Subcutaneous abdominal adipose tissue (tissue), 5 donors: Measurements from ENCODE around the gene LAMC3.

ENCODE experiments used
- H3K27ac ChIP-seq: one replicate; pipeline ENCODE4 v1.7.0; 2013; ENCODE audit warnings: low read depth, mild to moderate bottlenecking, inconsistent platforms, low read length, moderate library complexity
- H3K27me3 ChIP-seq, 5 donors: one replicate each; pipeline ENCODE4 v1.7.0; 2013; ENCODE audit warnings: low read length in 5 of 5, inconsistent platforms in 1 of 5; ENCODE audit not compliant: control insufficient read depth in 5 of 5, insufficient read depth in 4 of 5
- H3K36me3 ChIP-seq, 5 donors: one replicate each; pipeline ENCODE4 v1.7.0; 2013; ENCODE audit warnings: low read length in 5 of 5; ENCODE audit not compliant: control insufficient read depth in 5 of 5, insufficient read depth in 5 of 5
- H3K4me1 ChIP-seq, 5 donors: one replicate each; pipeline ENCODE4 v1.7.0; 2013; ENCODE audit warnings: low read length in 5 of 5, mild to moderate bottlenecking in 3 of 5, moderate library complexity in 1 of 5; ENCODE audit not compliant: control insufficient read depth in 5 of 5, insufficient read depth in 5 of 5
- H3K4me3 ChIP-seq, 5 donors: one replicate each; pipeline ENCODE4 v1.7.0; 2013; ENCODE audit warnings: low read length in 5 of 5, low read depth in 1 of 5
- H3K9ac ChIP-seq, 5 donors: one replicate each; pipeline ENCODE4 v1.7.0; 2013; ENCODE audit warnings: low read length in 5 of 5, mild to moderate bottlenecking in 4 of 5, moderate library complexity in 3 of 5
- H3K9me3 ChIP-seq, 5 donors: one replicate each; pipeline ENCODE4 v1.7.0; 2013; ENCODE audit warnings: low read length in 5 of 5; ENCODE audit not compliant: control insufficient read depth in 5 of 5
- donor health status: healthy.
- donor health status: healthy.
- donor health status: healthy.
- donor health status: healthy.
- donor health status: healthy.

Gene LAMC3

GRCh38 chr9:131010482-131011273 is 1.7 kb downstream of the LAMC3 start:
- no peak overlapping the region for H3K4me3 ChIP-seq
- H3K27me3 ChIP-seq: peaks cover 33 to 53% (median 44%) of the 10 kb centered on the region in 5 donors

GRCh38 chr9:131011274-131012022 is 2.5 kb downstream of the LAMC3 start:
- no peaks in the 10 kb centered on the region for H3K36me3 ChIP-seq
- no peak overlapping the region for H3K4me3 ChIP-seq
- peaks cover 0 to 11% (median 2%) of the 10 kb centered on the region in 5 donors for H3K4me1 ChIP-seq
- no peak overlapping the region for H3K9ac ChIP-seq
- peaks cover 33 to 53% (median 49%) of the 10 kb centered on the region in 5 donors for H3K27me3 ChIP-seq
- no peak overlapping the region for H3K27ac ChIP-seq
- no peaks in the 10 kb centered on the region for H3K9me3 ChIP-seq

More at GRCh38 chr9:131010482-131011273, 1.7 kb downstream of the LAMC3 start:
- H3K36me3 ChIP-seq: no peaks in the 10 kb centered on the region
- no peaks in the 10 kb centered on the region for H3K9me3 ChIP-seq
- no peak overlapping the region for H3K27ac ChIP-seq
- no peak overlapping the region for H3K9ac ChIP-seq
- H3K4me1 ChIP-seq: peaks cover 0 to 11% (median 2%) of the 10 kb centered on the region in 5 donors

- H3K4me1 ChIP-seq: peaks cover 0 to 11% (median 2%) of the 10 kb centered on the region in 5 donors
- H3K27me3 ChIP-seq: peaks cover 33 to 53% (median 49%) of the 10 kb centered on the region in 5 donors
- no peak overlapping the region for H3K27ac ChIP-seq
- no peak overlapping the region for H3K4me3 ChIP-seq
- no peaks in the 10 kb centered on the region for H3K36me3 ChIP-seq
- no peak overlapping the region for H3K9ac ChIP-seq
- H3K9me3 ChIP-seq: no peaks in the 10 kb centered on the region
Measured at GRCh38 chr9:131012023-131012334, 3.0 kb downstream of the LAMC3 start.

DNA sequence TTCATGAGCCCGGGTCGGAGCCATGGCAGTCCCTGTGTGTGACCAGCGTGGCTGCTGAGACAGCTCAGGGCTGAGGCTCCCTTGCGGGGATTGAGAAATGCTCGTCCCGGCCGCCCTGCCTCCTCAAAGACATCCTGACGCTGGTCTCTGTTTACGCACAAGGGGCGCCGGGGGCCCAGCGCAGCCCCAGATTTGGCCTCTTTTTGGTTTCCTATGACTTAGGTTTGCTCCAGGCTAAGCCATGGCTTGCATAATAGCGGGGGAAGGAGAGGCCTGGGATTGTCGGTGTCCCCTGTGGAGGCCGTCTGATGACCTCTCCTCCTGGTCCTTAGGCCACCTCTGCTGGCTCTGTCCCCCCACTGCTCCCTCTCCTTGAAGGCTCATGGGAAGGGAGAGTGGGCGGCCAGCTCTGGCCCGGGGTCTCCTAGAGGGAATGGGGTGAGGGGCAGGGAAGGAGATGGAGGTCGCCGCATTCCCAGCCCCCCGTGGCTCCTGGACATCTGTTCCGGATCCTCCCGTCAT is 3.5 kb downstream of the LAMC3 start:
- Histone ChIP-seq H3K9ac (no peak overlapping the region), H3K4me3 (no peak overlapping the region)

DNA sequence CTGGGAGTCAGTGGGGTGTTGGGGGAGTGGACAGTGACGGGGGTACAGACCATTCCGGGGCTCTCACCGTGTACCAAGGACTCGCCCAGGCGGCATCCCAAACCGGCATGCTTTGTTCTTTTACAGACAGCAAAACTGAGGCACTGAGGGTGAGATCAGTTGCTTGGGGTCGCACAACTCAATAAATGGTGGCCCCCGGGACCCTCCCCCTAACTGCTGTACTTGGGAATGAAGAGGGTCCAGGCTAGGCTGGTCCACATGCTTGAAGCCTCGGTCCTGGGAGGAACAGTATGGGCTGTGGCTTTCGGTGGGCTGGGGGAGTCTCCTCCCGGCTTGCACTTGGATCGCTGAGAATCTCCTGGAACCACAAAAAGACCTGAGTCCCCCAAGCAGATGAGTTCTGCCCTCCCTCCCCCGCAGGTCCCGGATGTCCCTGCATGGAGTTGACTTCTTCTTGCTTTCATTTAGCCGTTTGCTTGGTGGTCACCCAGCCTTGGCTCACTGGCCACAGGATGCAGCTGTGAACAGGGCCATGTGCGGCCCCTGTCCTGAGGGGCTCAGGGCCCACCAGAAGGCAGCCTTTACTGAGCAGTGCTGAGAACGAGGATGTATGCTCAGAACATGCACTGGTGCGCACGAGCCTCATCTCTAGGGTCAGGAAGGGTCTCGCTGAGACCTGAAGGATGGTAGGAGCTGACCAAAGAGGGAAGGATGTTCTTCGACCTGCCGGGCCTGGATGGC is 4.2 kb downstream of the LAMC3 start:
- H3K9me3 ChIP-seq: no peaks in the 10 kb centered on the region
- no peaks in the 10 kb centered on the region for H3K36me3 ChIP-seq
- H3K27ac ChIP-seq: no peak overlapping the region
- H3K9ac ChIP-seq: no peak overlapping the region
- H3K27me3 ChIP-seq: peaks cover 33 to 51% (median 48%) of the 10 kb centered on the region in 5 donors
- no peak overlapping the region for H3K4me3 ChIP-seq
- H3K4me1 ChIP-seq: peaks cover 0 to 11% (median 2%) of the 10 kb centered on the region in 5 donors

More for the DNA sequence above, 3.5 kb downstream of the LAMC3 start:
- no peak overlapping the region for H3K27ac ChIP-seq
- H3K9me3 ChIP-seq: no peaks in the 10 kb centered on the region
- H3K36me3 ChIP-seq: no peaks in the 10 kb centered on the region
- peaks cover 33 to 53% (median 49%) of the 10 kb centered on the region in 5 donors for H3K27me3 ChIP-seq
- peaks cover 0 to 11% (median 2%) of the 10 kb centered on the region in 5 donors for H3K4me1 ChIP-seq

GRCh38 chr9:131013771-131014676 is 5.0 kb downstream of the LAMC3 start:
- Histone ChIP-seq H3K27ac (no peak overlapping the region), H3K4me3 (no peak overlapping the region), H3K9ac (no peak overlapping the region), H3K36me3 (no peaks in the 10 kb centered on the region), H3K4me1 (peaks cover 0 to 8% (median 0%) of the 10 kb centered on the region in 5 donors), H3K27me3 (peaks cover 33 to 49% (median 46%) of the 10 kb centered on the region in 5 donors), H3K9me3 (no peaks in the 10 kb centered on the region)

GRCh38 chr9:131015112-131015511 is 6.1 kb downstream of the LAMC3 start:
- H3K4me1 ChIP-seq: peaks cover 0 to 3% (median 0%) of the 10 kb centered on the region in 5 donors
- H3K9me3 ChIP-seq: peaks cover 0 to 3% (median 2%) of the 10 kb centered on the region in 5 donors
- H3K27ac ChIP-seq: no peak overlapping the region
- H3K4me3 ChIP-seq: no peak overlapping the region
- H3K36me3 ChIP-seq: no peaks in the 10 kb centered on the region
- H3K27me3 ChIP-seq: peaks cover 27 to 50% (median 40%) of the 10 kb centered on the region in 5 donors
- H3K9ac ChIP-seq: no peak overlapping the region

DNA sequence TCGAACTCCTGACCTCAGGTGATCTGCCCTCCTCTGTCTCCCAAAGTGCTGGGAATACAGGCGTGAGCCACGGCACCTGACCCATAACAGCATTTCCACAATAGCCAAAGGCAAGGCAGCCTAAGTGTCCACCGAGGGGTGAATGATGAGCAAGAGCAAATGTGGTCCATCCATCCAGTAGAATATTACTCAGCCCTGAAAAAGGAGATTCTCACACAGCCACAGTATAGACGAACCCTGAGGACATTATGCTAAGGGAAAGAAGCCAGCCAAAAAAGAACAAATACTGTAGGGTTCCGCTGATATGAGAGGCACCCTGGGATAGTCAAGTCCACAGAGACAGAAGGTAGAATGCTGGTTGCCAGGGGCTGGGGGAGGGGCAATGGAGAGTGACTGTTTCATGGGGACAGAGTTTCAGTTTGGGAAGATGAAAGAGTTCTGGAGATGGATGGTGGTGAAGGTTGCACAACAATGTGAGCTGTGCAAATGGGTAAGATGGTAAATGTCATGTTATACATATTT is 7.0 kb downstream of the LAMC3 start:
- Histone ChIP-seq H3K9me3 (peaks cover 5 to 9% (median 8%) of the 10 kb centered on the region in 5 donors), H3K4me3 (no peak overlapping the region), H3K27ac (no peak overlapping the region), H3K4me1 (peaks cover 0 to 3% (median 0%) of the 10 kb centered on the region in 5 donors), H3K27me3 (peaks cover 22 to 45% (median 36%) of the 10 kb centered on the region in 5 donors), H3K36me3 (no peaks in the 10 kb centered on the region), H3K9ac (no peak overlapping the region)

- H3K36me3 ChIP-seq: no peaks in the 10 kb centered on the region
- peaks cover 20 to 45% (median 26%) of the 10 kb centered on the region in 5 donors for H3K27me3 ChIP-seq
- no peak overlapping the region for H3K9ac ChIP-seq
- peaks cover 0 to 3% (median 0%) of the 10 kb centered on the region in 5 donors for H3K4me1 ChIP-seq
- no peak overlapping the region for H3K4me3 ChIP-seq
- H3K9me3 ChIP-seq: peaks cover 5 to 9% (median 8%) of the 10 kb centered on the region in 5 donors
- H3K27ac ChIP-seq: no peak overlapping the region
Measured at GRCh38 chr9:131017067-131017466, 8.1 kb downstream of the LAMC3 start.
